ENCODE data around the gene KRTAP1-4.
"Not testable (repeated sequence)": the region's sequence is repeated elsewhere in the genome, so short reads cannot be mapped to it uniquely, and the experiment has no call there.

The KRTAP1-4 gene

DNA sequence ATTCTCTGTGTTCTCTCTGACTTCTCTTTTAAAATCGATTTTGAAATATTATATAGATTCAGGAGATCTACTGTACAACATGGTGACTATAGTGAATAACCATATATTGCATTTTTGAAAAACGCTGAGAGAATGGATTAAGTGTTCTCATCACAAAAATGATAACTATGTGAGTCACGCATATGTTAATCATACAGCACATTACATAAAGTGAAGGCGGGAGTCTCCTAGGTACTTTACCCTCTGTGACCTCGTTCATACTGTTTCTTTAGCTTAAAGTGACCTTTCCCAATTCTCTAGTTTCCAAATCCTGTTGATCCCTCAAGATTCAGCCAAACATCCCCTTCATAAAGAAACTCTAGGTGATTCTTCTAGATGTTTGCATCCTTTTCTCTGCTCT lies 27.2 kb downstream of the KRTAP1-4 start:
- DNase-seq: no peak

DNA sequence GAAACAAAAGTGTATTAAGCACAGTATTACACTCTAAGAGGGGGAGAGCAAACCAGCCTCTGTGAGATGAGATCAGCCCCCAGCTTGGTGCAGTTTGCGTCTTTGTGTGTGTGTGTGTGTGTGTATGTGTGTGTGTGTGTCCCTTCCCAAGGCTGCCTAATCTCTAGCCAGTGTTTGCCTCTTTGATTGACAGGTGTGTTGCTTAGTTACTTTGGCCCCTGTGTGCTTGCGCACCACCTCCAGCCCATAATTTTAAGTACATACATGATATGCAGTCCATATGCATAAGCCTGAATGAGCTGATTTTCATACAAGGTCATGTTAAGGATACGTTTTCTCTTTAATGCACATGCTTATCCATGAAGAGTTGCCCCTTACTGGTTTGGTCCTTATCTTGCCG lies 28.2 kb downstream of the KRTAP1-4 start:
- DNase-seq: no peak

DNA sequence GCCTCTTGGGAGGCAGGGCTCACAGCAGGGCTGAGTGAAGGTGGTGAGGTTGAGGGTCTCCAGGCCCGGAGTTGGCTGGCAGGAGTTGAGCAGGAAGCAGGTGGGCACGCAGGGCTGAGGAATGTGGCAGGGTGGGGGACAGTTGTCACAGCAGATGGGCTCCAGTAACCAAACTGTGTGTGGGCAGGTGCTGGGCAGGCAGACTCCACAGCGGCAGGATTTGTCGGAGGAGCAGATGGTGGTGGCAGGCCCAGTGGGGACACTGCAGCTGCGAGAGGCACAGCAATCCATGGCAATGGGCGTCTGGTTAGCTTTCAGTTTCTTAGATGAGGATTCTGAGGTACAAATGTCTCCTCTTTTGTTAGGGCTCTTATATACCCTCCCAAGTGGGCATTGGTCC lies 30.4 kb downstream of the KRTAP1-4 start, which contains the start of gene KRTAP3-2:
Gene KRTAP3-2, minus strand, starts transcription at position 344 of the 400 bp plus-strand sequence. Its CDS starts 53 bp downstream, at position 291.
- DNase-seq: not testable (repeated sequence)

DNA sequence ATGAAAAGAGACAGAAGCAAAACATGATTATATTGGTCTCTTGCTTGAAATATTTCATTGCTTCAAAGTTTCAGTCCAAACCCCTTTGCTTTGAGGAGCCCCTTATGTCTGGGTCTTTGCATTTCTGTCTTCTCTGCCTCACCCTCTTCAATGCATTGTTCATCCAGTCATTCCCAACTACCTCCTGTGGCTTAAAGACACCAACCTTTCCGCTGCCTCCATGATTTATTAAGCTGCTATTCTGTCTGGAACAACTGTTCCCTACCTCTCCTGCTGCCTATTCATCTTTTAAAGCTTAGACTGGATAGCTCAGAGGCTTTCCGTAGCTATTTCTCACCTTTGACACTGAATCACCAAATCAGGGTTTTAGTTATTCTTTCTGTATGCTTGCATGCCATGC lies 32.6 kb downstream of the KRTAP1-4 start:
- DNase-seq: no peak

DNA sequence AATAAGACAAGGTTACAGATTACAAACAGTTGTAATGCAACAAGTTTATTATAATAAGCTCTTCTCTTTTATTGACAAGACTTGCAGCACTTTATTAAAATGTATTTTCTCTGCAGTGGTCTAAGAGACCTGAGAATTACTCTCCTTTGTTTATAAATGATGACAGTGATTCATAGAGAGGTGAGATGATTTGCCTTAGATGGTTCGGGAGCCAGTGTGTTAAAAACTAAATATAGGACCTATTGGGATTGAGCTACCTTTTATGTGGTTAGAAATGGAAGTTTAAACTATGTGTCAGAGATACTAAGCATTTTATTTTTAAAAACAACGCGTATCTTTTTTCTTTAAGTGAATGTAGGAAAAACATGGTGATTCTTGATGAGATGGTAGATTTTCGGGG lies 33.2 kb downstream of the KRTAP1-4 start:
- DNase-seq: no peak

DNA sequence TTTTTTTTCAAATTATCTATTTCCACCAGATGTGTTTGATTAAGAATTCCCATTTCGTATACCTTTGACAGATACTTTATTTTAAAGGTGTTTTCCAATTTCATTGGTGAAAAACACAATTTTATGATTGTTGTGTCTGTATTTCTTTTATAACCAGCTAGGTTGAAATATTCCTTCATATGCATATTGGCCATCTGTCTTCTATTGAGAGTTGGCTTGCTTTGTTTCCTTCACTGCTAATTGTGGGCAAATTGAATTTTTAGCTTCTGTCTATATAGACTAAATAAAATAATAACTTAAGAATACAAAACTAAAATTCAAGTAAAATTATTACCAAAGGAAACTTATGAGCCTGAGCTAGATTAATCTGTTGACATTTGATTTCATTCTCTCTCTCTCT lies 34.9 kb downstream of the KRTAP1-4 start:
- DNase-seq: no peak

DNA sequence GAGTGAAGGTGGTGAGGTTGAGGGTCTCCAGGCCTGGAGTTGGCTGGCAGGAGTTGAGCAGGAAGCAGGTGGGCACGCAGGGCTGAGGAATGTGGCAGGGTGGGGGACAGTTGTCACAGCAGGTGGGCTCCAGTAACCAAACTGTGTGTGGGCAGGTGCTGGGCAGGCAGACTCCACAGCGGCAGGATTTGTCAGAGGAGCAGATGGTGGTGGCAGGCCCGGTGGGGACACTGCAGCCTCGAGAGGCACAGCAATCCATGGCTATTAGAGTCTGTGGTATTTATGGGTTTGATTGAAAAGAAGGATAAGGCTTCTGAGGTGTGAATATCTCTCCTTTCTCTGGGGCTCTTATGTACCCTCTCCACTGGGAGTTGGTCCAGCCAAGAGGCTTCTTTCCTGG lies 36.2 kb downstream of the KRTAP1-4 start, which contains the start of gene KRTAP3-3:
Gene KRTAP3-3, minus strand, starts transcription at position 326 of the 400 bp plus-strand sequence. Its CDS starts 67 bp downstream, at position 259.
- no peak for DNase-seq

DNA sequence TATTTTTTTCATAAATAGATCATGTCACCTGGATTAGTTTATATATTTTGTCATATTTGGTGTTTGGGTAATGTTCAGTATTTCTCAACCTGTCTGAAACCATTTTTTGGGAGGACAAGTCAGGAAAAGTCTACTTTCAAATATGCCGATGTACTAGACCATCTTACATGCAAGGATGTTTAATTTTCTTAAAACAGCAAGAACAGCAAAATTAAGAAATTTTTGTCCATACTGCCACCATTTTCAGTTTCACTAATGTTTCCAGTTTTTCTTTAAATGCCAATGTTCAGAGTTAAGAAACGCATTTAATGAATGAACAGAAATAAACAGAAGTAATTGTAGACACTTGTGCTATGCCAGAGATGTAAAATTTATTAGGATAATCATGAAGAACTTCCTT lies 36.9 kb downstream of the KRTAP1-4 start:
- no peak for DNase-seq

DNA sequence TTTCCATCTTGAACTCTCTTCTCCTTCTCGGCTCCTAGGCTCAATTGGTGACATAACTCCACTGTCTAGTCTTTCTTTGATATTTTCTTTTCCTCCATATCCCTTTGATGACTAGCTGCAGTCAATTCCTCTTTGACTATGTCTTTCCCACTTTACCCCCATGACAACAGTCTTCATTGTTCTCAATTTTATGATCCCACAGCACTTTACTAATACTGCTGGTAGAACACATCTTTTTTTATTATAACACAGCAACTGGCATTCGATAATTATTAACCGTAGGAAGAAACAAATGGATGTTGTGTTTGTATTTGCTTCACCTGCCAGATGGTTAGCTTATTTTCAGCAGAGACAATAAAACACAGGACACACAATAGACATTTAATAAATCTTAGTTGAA lies 37.3 kb downstream of the KRTAP1-4 start:
- no peak for DNase-seq

DNA sequence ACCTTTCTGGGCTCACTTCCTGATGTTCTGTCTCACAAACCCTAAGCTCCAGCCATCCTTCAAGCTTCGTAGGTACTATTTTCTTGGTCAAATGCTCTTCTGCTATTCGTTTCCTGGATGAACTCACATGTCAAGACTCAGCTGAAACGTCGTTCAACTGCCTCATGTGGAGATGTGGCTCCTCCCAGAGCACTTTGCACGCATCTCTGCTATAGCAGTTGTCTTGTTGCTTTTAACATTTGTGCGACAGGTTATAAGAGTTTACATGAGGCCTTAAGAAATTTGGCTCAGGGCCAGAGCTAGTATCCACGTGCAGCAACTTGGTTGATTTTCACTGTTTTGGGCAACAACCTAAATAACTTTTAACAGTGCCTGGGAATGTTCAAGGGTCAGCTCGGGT lies 43.1 kb downstream of the KRTAP1-4 start:
- DNase-seq: no peak

DNA sequence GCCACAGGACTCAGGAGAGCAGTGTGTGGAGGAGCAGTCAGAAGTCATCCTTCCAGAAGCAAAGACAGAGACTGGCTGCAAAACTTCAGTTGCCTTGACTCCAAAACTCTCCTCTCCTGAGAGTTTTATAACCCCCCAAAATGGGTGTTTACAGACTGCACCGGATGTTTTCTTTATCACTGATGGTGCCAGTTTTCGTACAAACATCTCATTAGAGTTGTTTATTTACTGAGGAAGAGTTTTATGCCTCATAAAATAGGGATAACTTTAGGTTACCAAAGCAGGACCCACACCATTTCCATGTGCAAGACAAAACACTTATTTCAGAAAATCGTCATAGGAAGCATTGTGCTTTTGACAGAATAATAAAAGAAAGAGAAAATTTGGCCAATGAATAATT lies 45.8 kb downstream of the KRTAP1-4 start, which contains the start of gene KRT40:
Gene KRT40, minus strand, starts transcription at position 101 of the 400 bp plus-strand sequence. Its CDS starts 53 bp downstream, at position 48.
- no peak for DNase-seq

DNA sequence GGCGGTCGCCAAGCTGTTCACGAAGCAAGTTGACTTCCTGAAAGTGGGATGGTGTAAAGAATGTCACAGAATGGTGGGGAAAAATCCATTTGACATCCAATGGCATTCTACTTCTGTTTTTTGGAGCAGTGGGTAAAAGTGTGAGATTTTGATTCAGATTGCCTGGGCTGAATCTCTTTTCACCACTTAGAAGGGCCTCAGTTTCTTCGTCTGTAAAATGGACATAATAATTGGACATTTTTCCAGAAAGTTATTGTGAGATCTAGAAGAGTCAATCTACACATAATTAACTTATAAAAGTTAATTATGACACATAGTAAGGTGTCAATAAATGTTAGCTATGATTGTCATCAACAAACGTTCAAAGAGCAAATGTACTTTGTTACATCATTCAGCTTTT lies 48.9 kb downstream of the KRTAP1-4 start:
- no peak for DNase-seq

DNA sequence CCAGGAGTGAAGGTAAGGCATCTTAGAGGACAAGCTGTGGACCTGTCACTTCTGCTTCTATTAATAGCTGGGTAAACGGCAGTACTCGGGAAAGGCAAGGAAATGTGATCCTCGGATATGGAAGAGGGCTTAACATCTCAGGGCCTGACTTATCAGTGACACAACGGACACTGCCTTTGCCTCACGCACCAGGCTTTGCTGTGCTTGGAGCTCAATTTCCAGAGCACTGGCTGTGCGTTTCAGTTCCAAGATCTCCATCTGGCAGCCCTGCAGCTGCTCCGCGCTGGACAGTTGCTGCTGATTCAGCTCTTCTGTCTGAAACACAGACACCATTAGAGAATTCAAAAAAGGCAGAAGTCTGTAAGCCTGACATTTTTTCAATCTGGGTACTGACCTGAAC lies 49.4 kb downstream of the KRTAP1-4 start:
- no peak for DNase-seq

DNA sequence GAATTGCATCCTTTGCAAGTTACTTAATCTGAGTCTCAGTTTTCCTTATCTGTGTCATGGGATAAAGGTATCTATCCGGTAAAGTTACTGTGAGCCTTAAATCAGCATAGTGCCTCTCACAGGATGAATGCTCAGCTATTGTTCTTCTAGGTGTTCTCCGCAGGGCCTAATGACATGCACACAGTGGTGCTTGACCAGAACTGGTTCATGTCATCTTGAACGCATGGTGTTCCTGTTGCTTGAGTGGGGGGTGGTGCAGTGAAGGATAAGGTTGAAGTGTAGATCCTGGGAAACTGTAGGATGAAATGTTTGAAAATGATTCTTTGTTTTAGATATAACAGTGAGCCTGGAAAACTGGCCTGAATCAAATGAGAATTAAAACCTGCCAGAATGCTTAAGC lies 49.9 kb downstream of the KRTAP1-4 start:
- no peak for DNase-seq
